ENCODE measurements around the gene ALAS1. TPM values are rescaled to one million over a fixed set of nuclear protein-coding genes. Genes with fewer than 3 reads are reported as not detected.
"Not testable (repeated sequence)": the region's sequence is repeated elsewhere in the genome, so short reads cannot be mapped to it uniquely, and the experiment has no call there.

ALAS1 gene
- total and polyA plus RNA-seq, 10 donors, result 13.0 to 40.8 (median 32.8) TPM

DNA sequence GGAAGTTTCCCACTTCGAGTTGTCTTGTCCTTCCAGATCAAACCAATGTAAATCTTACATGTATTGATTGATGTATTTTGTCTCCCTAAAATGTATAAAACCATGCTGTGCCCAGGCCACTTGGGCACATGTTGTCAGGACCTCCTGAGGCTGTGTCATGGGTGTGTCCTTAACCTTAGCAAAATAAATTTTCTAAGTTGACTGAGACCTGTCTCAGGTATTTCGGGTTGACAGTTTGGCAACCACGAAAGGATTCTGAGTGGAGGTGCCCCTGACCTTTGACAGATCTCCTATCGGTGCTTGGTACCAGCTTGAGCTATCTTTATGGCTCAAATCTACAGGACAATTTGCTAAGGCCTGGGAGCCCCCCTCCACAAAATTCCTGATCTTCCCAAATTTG, 42.0 kb upstream of the ALAS1 start:
- 84 to 91% (median 89%) methylated on average over 4 of the region's 4 CpGs for WGBS, 5 donors
- no peaks in the 10 kb centered on the region for H3K27me3 ChIP-seq (replicated peaks in 1 of 7)
- H3K36me3 ChIP-seq, result no peaks in the 10 kb centered on the region
- TF ChIP-seq POLR2AphosphoS5 (IDR thresholded peaks at IDR 0.05) (no peak), POLR2A (IDR thresholded peaks at IDR 0.05) (no peak)
- TF ChIP-seq, protein P1, sequence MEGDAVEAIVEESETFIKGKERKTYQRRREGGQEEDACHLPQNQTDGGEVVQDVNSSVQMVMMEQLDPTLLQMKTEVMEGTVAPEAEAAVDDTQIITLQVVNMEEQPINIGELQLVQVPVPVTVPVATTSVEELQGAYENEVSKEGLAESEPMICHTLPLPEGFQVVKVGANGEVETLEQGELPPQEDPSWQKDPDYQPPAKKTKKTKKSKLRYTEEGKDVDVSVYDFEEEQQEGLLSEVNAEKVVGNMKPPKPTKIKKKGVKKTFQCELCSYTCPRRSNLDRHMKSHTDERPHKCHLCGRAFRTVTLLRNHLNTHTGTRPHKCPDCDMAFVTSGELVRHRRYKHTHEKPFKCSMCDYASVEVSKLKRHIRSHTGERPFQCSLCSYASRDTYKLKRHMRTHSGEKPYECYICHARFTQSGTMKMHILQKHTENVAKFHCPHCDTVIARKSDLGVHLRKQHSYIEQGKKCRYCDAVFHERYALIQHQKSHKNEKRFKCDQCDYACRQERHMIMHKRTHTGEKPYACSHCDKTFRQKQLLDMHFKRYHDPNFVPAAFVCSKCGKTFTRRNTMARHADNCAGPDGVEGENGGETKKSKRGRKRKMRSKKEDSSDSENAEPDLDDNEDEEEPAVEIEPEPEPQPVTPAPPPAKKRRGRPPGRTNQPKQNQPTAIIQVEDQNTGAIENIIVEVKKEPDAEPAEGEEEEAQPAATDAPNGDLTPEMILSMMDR (IDR thresholded peaks at IDR 0.05 in 8 of 11, conservative IDR thresholded peaks at IDR 0.05 in 3 of 11), result no peak
- no peaks in the 10 kb centered on the region for H3K9me3 ChIP-seq
- no peak overlapping the region for H3K4me3 ChIP-seq
- no peak overlapping the region for H3K27ac ChIP-seq
- H3K4me1 ChIP-seq, result peaks cover 6 to 27% (median 18%) of the 10 kb centered on the region in 6 donors
- intact Hi-C loops (cut with DNase I; ENCODE audit: low total_unique reads), result no loop called here
- no peak for DNase-seq

GRCh38 chr3:52159503-52159902, 38.5 kb upstream of the ALAS1 start:
- no peaks in the 10 kb centered on the region for H3K27me3 ChIP-seq (replicated peaks in 1 of 7)
- no peak overlapping the region for H3K27ac ChIP-seq
- DNase-seq, result no peak
- peaks cover 0 to 10% (median 6%) of the 10 kb centered on the region in 6 donors for H3K4me1 ChIP-seq
- H3K36me3 ChIP-seq, result no peaks in the 10 kb centered on the region
- TF ChIP-seq POLR2AphosphoS5 (IDR thresholded peaks at IDR 0.05), result no peak
- no peak for TF ChIP-seq POLR2A (IDR thresholded peaks at IDR 0.05)
- TF ChIP-seq, protein P1 (IDR thresholded peaks at IDR 0.05 in 8 of 11, conservative IDR thresholded peaks at IDR 0.05 in 3 of 11), result no peak
- no peaks in the 10 kb centered on the region for H3K9me3 ChIP-seq
- intact Hi-C loops (cut with DNase I; ENCODE audit: low total_unique reads), result no loop called here
- no peak overlapping the region for H3K4me3 ChIP-seq
- WGBS, 5 donors, result 18 to 31% (median 30%) methylated on average over 1 of the region's 1 CpG

DNA sequence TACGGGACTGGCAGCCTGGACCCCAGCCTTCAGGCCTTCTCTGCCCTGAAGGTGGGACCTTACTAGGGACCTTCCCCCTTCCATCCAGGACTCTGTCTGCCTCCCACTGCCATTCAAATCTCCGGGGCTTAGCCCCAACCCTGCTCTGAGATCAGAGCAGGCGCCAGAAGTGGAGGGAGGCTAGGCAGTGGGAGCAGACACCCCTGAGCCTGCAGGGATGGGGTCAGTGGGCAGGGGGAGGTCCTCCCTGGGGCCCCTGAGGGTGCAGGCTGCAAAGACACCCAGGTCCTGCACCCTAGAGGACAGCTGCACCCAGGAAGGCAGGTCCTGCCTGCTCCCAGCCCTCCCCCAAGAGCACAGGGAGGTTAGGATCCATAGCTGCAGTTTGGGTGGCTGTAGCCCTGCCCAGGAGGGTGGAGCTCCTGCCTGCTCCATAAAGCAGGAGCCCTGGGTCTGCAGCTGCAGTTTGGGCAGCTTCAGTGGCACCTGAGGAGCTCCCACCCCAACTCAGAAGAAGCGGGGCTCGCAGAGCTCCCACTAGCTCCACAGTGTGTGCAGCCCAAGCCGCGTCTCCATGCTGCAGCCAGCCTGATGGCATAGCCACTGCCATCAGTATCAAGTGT, 35.6 kb upstream of the ALAS1 start:
- H3K4me1 ChIP-seq, result no peaks in the 10 kb centered on the region
- peak; percentile 58 for DNase-seq

DNA sequence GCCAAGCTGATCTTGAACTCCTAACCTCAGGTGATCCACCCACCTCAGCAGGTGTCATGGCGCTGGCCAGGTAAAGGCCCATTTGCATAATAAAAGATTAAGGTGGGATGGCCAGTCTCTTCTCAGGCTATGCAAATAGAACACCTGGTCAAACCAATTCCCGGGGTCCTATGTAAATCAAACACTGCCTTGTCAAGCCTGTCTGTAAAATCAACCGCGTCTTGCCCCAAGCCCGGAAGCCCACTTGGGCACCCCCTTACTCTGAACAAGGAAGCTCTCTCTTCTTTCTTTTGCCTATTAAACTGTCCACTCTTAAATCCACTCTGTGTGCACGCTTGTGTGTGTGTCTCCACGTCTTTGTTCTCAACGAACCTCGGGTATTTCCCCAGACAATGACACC, 30.7 kb upstream of the ALAS1 start:
- no peaks in the 10 kb centered on the region for H3K4me1 ChIP-seq
- intact Hi-C loops (cut with DNase I; ENCODE audit: low total_unique reads), result no loop called here
- no peak overlapping the region for H3K27ac ChIP-seq
- DNase-seq, result peak; percentile 18
- H3K4me3 ChIP-seq, result no peak overlapping the region
- WGBS, 5 donors, result 59 to 80% (median 78%) methylated on average over 9 of the region's 9 CpGs
- no peaks in the 10 kb centered on the region for H3K27me3 ChIP-seq (replicated peaks in 1 of 7)
- no peaks in the 10 kb centered on the region for H3K36me3 ChIP-seq
- TF ChIP-seq POLR2AphosphoS5 (IDR thresholded peaks at IDR 0.05), result no peak
- no peak for TF ChIP-seq POLR2A (IDR thresholded peaks at IDR 0.05)
- TF ChIP-seq, protein P1 (IDR thresholded peaks at IDR 0.05 in 8 of 11, conservative IDR thresholded peaks at IDR 0.05 in 3 of 11), result no peak
- H3K9me3 ChIP-seq, result no peaks in the 10 kb centered on the region

More for the DNA sequence above, 35.6 kb upstream of the ALAS1 start:
- no peaks in the 10 kb centered on the region for H3K9me3 ChIP-seq
- H3K27me3 ChIP-seq (replicated peaks in 1 of 7), result no peaks in the 10 kb centered on the region
- H3K27ac ChIP-seq, result no peak overlapping the region
- WGBS, 5 donors, result 88 to 96% (median 90%) methylated on average over 7 of the region's 7 CpGs
- H3K36me3 ChIP-seq, result no peaks in the 10 kb centered on the region
- TF ChIP-seq, protein P1 (IDR thresholded peaks at IDR 0.05 in 8 of 11, conservative IDR thresholded peaks at IDR 0.05 in 3 of 11), result no peak
- TF ChIP-seq POLR2A (IDR thresholded peaks at IDR 0.05) (no peak), POLR2AphosphoS5 (IDR thresholded peaks at IDR 0.05) (no peak)
- intact Hi-C loops (cut with DNase I; ENCODE audit: low total_unique reads), result no loop called here
- no peak overlapping the region for H3K4me3 ChIP-seq

GRCh38 chr3:52170217-52170616, 27.7 kb upstream of the ALAS1 start:
- H3K4me1 ChIP-seq; H3K36me3 ChIP-seq; intact Hi-C loops (cut with DNase I; ENCODE audit: low total_unique reads); H3K9me3 ChIP-seq; H3K27ac ChIP-seq; H3K4me3 ChIP-seq; H3K27me3 ChIP-seq (replicated peaks in 1 of 7): not testable (repeated sequence)
- peak; percentile 6 for DNase-seq
- 87 to 97% (median 94%) methylated on average over 3 of the region's 3 CpGs for WGBS, 5 donors

Data from spleen (tissue), 11 donors.